Activated CD4-positive, alpha-beta T cell treated with anti-CD3 and anti-CD28 coated beads, Interleukin-2, amount 50 U/mL, for 4 hours (primary cell): ENCODE results near the gene CFAP74.

Experiments
- DNase-seq, 2 experiments: peaks; one replicate each; pipeline ENCODE4 v3.0.0-alpha.2; 2020

The CFAP74 gene

GRCh38 chr1:1969505-1969900, 34.1 kb downstream of the CFAP74 start:
- DNase-seq, result no peak

GRCh38 chr1:1968767-1969504, 34.6 kb downstream of the CFAP74 start:
- DNase-seq, result no peak

DNA sequence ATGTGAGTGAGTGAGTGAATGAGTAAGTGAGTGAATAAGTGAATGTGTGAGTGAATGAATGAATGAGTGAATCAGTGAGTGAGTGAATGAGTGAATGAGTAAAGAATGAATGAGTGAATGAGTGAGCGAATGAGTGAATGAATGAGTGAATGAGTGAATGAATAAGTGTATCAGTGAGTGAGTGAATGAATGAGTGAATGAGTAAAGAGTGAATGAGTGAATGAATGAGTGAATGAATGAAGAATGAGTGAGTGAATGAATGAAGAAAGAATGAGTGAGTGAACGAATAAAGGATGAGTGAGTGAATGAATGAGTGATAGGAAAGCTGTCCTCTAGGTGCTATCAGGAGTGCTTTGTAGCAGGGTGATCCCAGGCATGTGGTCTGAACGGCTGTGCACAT, 35.7 kb downstream of the CFAP74 start:
- no peak for DNase-seq

DNA sequence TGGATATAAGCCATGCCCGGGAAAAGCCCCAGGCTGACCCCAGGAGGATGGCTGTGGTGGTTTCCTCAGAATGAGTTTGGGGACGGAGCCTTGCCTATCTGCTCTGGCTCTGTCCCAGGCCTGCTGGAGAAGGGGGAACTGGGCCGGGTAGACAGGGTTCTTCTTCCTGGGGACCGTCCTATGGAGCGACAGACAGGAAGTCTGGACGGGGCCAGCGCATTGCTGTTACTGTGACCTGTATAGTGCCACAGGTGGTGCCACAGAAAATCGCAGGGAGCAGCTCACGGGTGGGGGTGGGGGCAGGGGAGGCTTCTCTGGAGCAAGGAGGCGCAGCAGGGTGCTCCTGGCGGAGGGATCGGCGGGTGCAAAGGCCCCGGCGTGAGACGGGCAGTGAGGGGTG, 36.4 kb downstream of the CFAP74 start:
- no peak for DNase-seq

- no peak for DNase-seq
Measured at GRCh38 chr1:1966071-1966740, 37.4 kb downstream of the CFAP74 start.

- no peak for DNase-seq
Measured at GRCh38 chr1:1965546-1965945, 38.0 kb downstream of the CFAP74 start.

DNA sequence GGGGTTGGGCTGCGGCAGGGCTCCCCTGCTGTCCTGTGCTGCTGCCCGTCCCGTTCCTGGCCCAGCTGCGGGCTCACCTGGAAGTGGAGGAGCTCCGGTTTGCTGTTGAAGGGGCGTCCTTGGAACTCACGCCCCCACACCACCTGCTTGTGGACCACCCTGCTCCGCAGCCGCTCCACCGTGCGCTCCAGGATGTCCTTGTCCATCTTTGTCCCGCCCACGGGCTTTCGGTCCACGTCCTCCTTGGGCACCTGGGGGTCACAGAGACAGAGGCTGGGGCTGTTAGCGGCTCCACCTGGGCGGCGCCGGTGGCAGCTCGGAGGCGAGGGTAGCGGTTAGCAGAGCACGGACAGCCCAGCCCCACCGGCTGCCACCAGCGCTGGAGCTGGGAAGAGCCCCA, 38.8 kb downstream of the CFAP74 start:
- DNase-seq, result no peak

- no peak for DNase-seq
Measured at GRCh38 chr1:1963570-1963969, 40.0 kb downstream of the CFAP74 start.

GRCh38 chr1:1962752-1963151, 40.8 kb downstream of the CFAP74 start:
- no peak for DNase-seq

DNA sequence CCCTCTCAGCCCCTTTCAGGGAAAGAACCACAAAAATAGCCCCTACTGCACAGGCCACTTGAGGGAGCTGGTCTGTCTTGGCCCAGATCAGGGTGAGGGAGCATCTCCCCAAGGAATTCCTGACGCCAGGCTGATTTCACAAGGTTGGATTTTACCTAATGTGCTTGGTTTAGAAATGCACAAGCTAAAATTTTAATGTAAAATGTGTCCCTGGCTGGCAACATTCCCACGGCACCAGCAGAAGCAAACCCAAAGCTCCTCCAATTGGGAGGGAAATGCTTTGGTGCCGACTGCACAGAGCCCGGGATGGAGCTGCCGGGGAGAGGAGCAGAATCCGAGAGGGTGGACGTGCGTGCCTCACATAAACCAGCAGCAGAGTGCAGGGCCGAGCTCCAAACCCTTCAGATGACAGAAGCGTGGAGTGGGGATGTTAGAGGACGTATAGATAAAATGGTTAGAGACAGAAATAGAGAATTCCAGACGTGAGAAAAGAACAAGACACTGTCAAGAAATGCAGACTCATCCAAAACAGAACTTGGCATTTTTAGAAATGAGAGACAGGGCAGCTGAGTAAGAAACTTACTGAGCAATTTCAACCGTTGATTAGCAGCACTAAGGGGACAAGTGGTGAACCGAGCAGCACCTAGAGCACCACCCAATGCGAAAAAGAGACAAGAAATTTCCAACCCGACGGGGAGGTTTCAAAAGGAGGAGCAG, 42.9 kb downstream of the CFAP74 start:
- DNase-seq, result no peak

DNA sequence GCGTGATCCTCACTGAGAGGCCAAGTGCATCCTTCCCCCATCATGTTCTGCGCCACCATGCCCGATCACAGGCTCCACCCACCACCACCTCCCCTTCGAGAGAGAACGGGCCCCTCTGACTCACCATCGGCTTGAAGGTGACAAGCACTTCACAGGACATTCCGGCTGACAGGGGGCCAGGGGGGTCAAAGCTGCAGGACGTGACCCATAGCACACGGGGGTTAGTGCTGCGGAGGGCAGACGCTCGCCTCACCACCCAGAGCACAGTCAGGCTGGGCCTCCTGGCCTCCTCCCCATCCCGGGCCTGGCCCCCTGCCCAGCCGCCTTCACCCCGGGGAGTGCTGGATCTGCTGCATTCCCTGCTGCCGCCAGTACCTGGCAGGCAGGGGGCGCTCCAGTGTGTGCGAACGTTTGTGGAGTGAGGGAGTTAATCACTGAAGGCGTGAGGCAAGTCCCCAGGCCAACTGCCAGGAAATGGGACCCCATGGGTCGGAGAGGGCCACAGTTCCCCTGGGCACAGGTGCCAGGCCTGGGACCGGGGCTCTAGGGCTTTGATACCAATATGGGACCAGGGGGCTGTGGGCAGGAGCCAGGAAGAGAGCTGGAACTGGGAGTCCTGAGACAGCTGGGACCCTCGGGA, 43.6 kb downstream of the CFAP74 start:
- DNase-seq, result peak; percentile 53 to 58

GRCh38 chr1:1959459-1959839, 44.1 kb downstream of the CFAP74 start:
- no peak for DNase-seq

GRCh38 chr1:1958071-1958541, 45.5 kb downstream of the CFAP74 start:
- DNase-seq, result no peak

DNA sequence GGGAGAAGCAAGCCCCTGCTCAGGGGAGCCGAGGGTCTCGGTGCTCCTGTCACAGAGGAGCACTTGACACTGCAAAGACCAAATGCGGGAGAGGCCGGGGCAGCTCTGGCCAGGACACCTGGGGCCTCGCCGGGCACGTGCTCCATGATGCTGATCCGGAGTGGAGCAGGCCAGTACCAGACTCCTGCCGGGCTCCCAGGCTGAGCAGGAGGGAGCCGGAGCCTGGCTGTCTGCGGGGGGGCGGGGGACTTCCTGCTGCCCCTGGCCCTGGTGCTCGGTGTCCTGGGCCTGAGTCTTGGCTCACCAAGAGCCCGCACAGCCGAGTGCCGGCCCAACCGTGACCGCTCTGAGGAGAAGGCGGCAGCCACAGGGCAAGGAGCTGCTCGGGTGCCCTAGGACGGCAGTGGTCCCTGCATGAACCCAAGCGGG, 46.0 kb downstream of the CFAP74 start:
- no peak for DNase-seq

- no peak for DNase-seq
Measured at GRCh38 chr1:1956586-1957532, 46.7 kb downstream of the CFAP74 start.

DNA sequence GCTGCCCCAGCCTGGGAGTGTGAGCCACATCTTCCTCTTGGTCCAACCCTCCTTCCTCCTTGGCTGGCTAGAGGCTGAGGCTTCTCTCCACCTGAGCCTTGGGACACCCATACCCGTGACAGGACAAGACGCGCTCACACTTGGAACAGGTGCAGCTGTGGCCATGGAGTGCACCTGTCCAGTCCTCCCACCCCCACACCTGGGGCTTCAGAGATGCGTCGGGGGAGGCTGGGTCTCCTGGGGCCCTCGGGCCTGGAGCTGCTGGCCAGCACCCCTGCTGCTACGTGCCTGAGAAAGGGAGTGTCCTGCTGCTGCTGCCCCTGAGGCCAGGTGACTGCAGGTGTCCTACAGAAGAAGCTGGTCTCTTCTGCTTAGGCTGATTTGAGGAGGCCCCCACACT, 47.5 kb downstream of the CFAP74 start:
- DNase-seq, result no peak

- no peak for DNase-seq
Measured at GRCh38 chr1:1955621-1956094, 47.9 kb downstream of the CFAP74 start.

DNA sequence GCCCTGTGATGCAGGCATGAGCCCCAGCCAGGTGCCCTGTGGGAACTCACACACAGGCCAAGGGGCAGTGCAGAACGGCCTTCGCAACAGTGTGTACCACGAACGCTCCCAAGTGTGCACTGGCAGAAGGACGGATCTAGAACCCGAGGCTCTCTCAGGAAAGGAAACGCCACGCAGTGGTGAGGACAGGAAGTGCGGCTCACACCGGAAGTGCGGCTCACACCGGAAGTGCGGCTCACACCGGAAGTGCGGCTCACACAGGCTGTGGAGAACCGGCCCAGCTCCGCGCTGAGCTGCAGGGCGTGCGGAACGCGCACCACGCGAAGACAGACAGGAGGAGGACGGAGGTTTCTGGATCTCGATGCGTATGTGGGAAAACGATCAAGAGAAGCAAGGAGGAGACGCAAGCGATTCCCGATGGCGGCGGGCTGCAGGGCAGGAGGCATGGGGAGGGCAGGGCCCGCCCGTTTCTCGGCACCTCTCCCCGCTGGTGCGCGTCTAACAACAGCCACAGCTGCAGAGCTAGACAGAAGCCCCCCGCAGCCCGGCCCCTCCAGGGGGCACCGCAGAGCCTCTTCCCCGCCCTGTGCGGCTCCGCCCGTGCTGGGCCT, 48.6 kb downstream of the CFAP74 start:
- no peak for DNase-seq

DNA sequence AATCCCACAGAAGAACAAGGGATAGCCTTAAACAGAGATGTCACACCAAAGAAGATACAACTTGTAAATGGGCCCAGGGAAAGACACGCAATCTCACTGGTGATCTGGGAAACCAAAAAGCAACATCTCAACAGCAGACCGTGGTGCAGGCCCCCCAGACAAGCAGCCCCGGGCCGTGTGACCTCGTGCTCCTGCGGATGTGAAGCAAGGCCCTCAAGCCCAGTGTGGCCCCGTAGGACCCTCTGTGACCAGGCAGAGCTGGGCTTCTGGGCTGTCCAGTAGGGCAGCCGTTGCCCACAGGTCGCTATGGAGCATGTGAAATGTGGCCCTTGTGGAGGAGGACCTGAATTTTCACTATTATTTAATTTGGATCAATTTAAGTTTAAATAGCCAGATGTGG, 49.6 kb downstream of the CFAP74 start:
- DNase-seq, result no peak

GRCh38 chr1:1950940-1951339, 52.6 kb downstream of the CFAP74 start:
- no peak for DNase-seq

GRCh38 chr1:1948783-1949182, 54.8 kb downstream of the CFAP74 start:
- no peak for DNase-seq

DNA sequence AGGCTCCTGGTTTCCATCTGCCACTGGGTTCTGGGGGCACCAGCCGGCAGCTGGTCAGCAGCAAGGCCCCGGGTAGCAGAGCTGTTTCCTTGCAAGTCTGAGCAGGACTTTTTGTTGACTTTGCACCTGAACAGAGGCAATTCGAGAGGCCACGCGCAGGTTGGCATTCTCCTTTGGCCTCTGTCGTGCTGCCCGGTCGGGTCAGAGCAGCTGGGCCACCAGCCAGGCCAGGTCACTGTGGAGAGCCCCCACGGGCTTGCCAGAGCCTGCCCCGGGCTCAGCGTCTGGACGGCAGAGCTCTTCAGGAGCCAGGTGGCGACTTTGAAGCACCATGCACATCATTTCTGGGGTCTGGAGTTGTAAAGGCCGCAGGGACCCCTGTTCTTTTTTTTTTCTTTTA, 56.1 kb downstream of the CFAP74 start:
- DNase-seq, result no peak
